Loucy (cell line): ENCODE data around the gene FLRT2.

ENCODE experiments used
- H2AFZ ChIP-seq: fragments of 200-600 bp; sonication (generic); 2 replicates; pipeline ENCODE4 v1.6.0; 2016; ENCODE audit warnings: antibody characterized with exemption, mild to moderate bottlenecking, low read length, moderate library complexity
- H3F3A ChIP-seq: fragments of 200-600 bp; 2 replicates; pipeline ENCODE4 v1.6.0; 2016; ENCODE audit warnings: antibody characterized with exemption, low read depth, mild to moderate bottlenecking
- H3K27me3 ChIP-seq: fragments of 200-600 bp; sonication (generic); 2 replicates; pipeline ENCODE4 v1.6.1; 2014; ENCODE audit warnings: low read length, mild to moderate bottlenecking; ENCODE audit not compliant: insufficient read depth, poor library complexity, severe bottlenecking
- H3K36me3 ChIP-seq: fragments of 200-600 bp; sonication (generic); 2 replicates; pipeline ENCODE4 v1.6.1; 2016; ENCODE audit warnings: low read length; ENCODE audit not compliant: insufficient read depth
- H3K4me1 ChIP-seq: fragments of 200-600 bp; sonication (generic); 2 replicates; pipeline ENCODE4 v1.5.1; 2014; ENCODE audit warnings: low read length, mild to moderate bottlenecking; ENCODE audit not compliant: insufficient read depth, poor library complexity, severe bottlenecking
- H3K4me2 ChIP-seq: fragments of 200-600 bp; sonication (generic); 2 replicates; pipeline ENCODE4 v1.6.0; 2014; ENCODE audit warnings: antibody characterized with exemption, low read length, low read depth, mild to moderate bottlenecking; ENCODE audit not compliant: poor library complexity, severe bottlenecking
- H3K4me3 ChIP-seq: fragments of 200-600 bp; sonication (generic); 2 replicates; pipeline ENCODE4 v1.5.1; 2014; ENCODE audit warnings: low read length, mild to moderate bottlenecking, mixed read lengths; ENCODE audit not compliant: poor library complexity, severe bottlenecking
- H3K79me2 ChIP-seq: fragments of 200-600 bp; sonication (generic); 2 replicates; pipeline ENCODE4 v1.6.1; 2014; ENCODE audit warnings: low read length; ENCODE audit not compliant: insufficient read depth
- H3K9ac ChIP-seq: fragments of 200-600 bp; sonication (generic); 2 replicates; pipeline ENCODE4 v1.6.0; 2014; ENCODE audit warnings: mild to moderate bottlenecking, low read depth, low read length, moderate library complexity; ENCODE audit not compliant: poor library complexity, severe bottlenecking
- H3K9me2 ChIP-seq: fragments of 200-600 bp; sonication (generic); replicated peaks from 2 replicates; pipeline ENCODE4 v1.6.1; 2016; ENCODE audit warnings: low read depth, low read length, mixed read lengths
- H3K9me3 ChIP-seq: fragments of 200-600 bp; sonication (generic); 2 replicates; pipeline ENCODE4 v1.6.1; 2014; ENCODE audit warnings: mild to moderate bottlenecking, antibody characterized with exemption, low read length, low read depth; ENCODE audit not compliant: insufficient read depth
- H4K20me1 ChIP-seq: fragments of 200-600 bp; sonication (generic); 2 replicates; pipeline ENCODE4 v1.6.0; 2014; ENCODE audit warnings: antibody characterized with exemption, low read length, mild to moderate bottlenecking; ENCODE audit not compliant: insufficient read depth, poor library complexity, severe bottlenecking
- EZH2phosphoT487 ChIP-seq: fragments of 200-600 bp; IDR thresholded peaks from 2 replicates; pipeline ENCODE4 v1.6.1; 2018; ENCODE audit warnings: antibody characterized with exemption, mild to moderate bottlenecking, moderate library complexity, borderline replicate concordance
- TF ChIP-seq, protein P1 (sequence below): fragments of 200-600 bp; sonication (generic); conservative IDR thresholded peaks from 2 replicates; pipeline ENCODE4 v1.5.1; 2014; ENCODE audit warnings: mild to moderate bottlenecking, antibody characterized with exemption, low read length

Gene FLRT2

GRCh38 chr14:85527006-85527405 lies 2.9 kb upstream of the FLRT2 start:
- no peak overlapping the region for H3K4me2 ChIP-seq

GRCh38 chr14:85527445-85528035 lies 2.4 kb upstream of the FLRT2 start:
- H3K9me3 ChIP-seq: no peaks in the 10 kb centered on the region
- no peaks in the 10 kb centered on the region for H3K79me2 ChIP-seq
- H3F3A ChIP-seq: no peaks in the 10 kb centered on the region
- no peaks in the 10 kb centered on the region for H3K27me3 ChIP-seq
- H3K36me3 ChIP-seq: no peaks in the 10 kb centered on the region
- H3K9me2 ChIP-seq: no peaks in the 10 kb centered on the region
- no peak overlapping the region for H3K9ac ChIP-seq
- no peak overlapping the region for H3K4me3 ChIP-seq
- no peak for TF ChIP-seq EZH2phosphoT487
- TF ChIP-seq, protein P1, sequence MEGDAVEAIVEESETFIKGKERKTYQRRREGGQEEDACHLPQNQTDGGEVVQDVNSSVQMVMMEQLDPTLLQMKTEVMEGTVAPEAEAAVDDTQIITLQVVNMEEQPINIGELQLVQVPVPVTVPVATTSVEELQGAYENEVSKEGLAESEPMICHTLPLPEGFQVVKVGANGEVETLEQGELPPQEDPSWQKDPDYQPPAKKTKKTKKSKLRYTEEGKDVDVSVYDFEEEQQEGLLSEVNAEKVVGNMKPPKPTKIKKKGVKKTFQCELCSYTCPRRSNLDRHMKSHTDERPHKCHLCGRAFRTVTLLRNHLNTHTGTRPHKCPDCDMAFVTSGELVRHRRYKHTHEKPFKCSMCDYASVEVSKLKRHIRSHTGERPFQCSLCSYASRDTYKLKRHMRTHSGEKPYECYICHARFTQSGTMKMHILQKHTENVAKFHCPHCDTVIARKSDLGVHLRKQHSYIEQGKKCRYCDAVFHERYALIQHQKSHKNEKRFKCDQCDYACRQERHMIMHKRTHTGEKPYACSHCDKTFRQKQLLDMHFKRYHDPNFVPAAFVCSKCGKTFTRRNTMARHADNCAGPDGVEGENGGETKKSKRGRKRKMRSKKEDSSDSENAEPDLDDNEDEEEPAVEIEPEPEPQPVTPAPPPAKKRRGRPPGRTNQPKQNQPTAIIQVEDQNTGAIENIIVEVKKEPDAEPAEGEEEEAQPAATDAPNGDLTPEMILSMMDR: no peak
- H3K4me2 ChIP-seq: peak overlapping the region; percentile 49
- no peaks in the 10 kb centered on the region for H4K20me1 ChIP-seq
- peaks cover 48% of the 10 kb centered on the region for H3K4me1 ChIP-seq
- peak overlapping the region; percentile 26; the same call in 1 of the 2 replicates for H2AFZ ChIP-seq

More at GRCh38 chr14:85527006-85527405, 2.9 kb upstream of the FLRT2 start:
- no peaks in the 10 kb centered on the region for H3K9me2 ChIP-seq
- no peaks in the 10 kb centered on the region for H3K9me3 ChIP-seq
- no peak overlapping the region for H3K9ac ChIP-seq
- no peak overlapping the region for H3K4me3 ChIP-seq
- H3K36me3 ChIP-seq: no peaks in the 10 kb centered on the region
- H3K27me3 ChIP-seq: no peaks in the 10 kb centered on the region
- TF ChIP-seq EZH2phosphoT487: no peak
- TF ChIP-seq, protein P1: no peak
- H3K4me1 ChIP-seq: peaks cover 48% of the 10 kb centered on the region
- no peaks in the 10 kb centered on the region for H4K20me1 ChIP-seq
- no peaks in the 10 kb centered on the region for H3K79me2 ChIP-seq
- no peak overlapping the region for H2AFZ ChIP-seq
- no peaks in the 10 kb centered on the region for H3F3A ChIP-seq

DNA sequence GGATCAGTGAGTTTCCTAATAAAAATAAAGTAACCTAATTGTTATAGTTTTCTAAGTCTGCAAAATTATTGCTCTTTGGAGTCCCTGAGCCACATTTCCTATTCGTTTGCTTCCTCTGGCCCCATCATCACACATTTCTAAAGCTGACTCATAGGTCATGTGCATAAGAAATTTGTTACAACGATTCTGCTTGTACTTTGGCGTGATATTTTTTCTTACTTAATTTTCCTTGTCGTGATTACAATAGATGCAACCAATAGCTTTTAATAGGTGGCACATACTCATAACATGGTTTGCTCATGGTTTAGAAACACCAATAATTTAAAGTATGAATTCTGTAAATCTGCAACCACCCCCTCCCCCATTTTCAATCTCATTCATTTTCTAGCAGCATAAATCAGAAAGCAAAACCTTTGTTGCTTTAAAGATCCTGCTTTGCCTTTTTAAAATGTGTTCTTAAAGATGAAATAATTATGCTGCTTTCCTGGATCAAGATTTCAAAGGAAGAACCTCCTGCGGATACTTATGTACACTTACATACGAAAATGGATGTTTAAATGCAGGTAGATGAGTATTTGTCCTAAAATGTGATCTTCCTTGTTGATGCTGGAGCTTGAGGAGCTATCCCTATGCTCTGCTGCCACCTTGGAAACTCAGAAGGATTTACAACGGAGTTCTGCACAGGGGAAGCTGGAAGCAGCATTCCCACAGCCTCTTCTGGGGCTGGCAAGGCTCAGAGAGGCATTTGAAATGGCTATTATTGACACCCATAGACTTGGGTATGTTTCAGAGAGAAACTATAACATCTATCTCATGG lies 1.7 kb upstream of the FLRT2 start:
- Histone ChIP-seq H3F3A (no peaks in the 10 kb centered on the region), H3K4me1 (peaks cover 42% of the 10 kb centered on the region), H3K9ac (peak overlapping the region; percentile 13), H3K4me3 (no peak overlapping the region), H4K20me1 (no peaks in the 10 kb centered on the region), H3K4me2 (peak overlapping the region; percentile 49), H3K9me2 (no peaks in the 10 kb centered on the region), H3K79me2 (no peaks in the 10 kb centered on the region), H3K27me3 (no peaks in the 10 kb centered on the region), H3K9me3 (no peaks in the 10 kb centered on the region), H2AFZ (peak overlapping the region; percentile 26; the same call in 1 of the 2 replicates), H3K36me3 (no peaks in the 10 kb centered on the region)
- TF ChIP-seq, protein P1: peak; percentile 20
- TF ChIP-seq EZH2phosphoT487: no peak
